B cell (primary cell): ENCODE measurements around the gene CNGA3. TPM values are rescaled to one million over a fixed set of nuclear protein-coding genes. Genes with fewer than 3 reads are reported as not detected.

Source experiments
- ATAC-seq: fragments of 200-7000 bp; cut with Tn5 transposase; one replicate; pipeline ENCODE4 v1.10.0; 2021; ENCODE audit warnings: low read depth, mild to moderate bottlenecking, moderate number of reproducible peaks, moderate library complexity
- CTCF ChIA-PET: fragments of 350-600 bp; sonication (Branson Sonifier 250); formaldehyde crosslinking; loops from one replicate; lab custom pipeline; 2021; ENCODE audit warnings: antibody characterized with exemption, inconsistent platforms; lab: Charles Lee
- POLR2A ChIA-PET: fragments of 350-600 bp; sonication (Branson Sonifier 250); formaldehyde crosslinking; loops from one replicate; lab custom pipeline; 2021; ENCODE audit warnings: antibody characterized with exemption; lab: Charles Lee
- DNase-seq: peaks from one replicate; pipeline ENCODE4 v3.0.0; 2013
- H2AFZ ChIP-seq: 2 replicates; pipeline ENCODE4 v1.6.1; 2012; ENCODE audit warnings: mild to moderate bottlenecking, low read depth, low read length; ENCODE audit not compliant: insufficient read depth, poor library complexity, severe bottlenecking
- H3K27ac ChIP-seq, 2 donors: 1 replicate in 1 of 2; 2 replicates in 1 of 2; pipeline ENCODE4 v1.5.1; 2012 to 2013; ENCODE audit warnings: low read length in 2 of 2, mild to moderate bottlenecking in 2 of 2, moderate library complexity in 1 of 2
- H3K27me3 ChIP-seq, 4 experiments: fragments of 200-600 bp in 1 of 4; sonication (generic) in 1 of 4; replicated peaks in 1 of 4; 1 replicate in 2 of 4; 2 replicates in 2 of 4; pipeline versions ENCODE4 v1.6.1 to v1.7.0; 2013 to 2016; ENCODE audit warnings: low read length in 3 of 4, mild to moderate bottlenecking in 2 of 4, mixed read lengths in 1 of 4, moderate library complexity in 1 of 4; ENCODE audit not compliant: insufficient read depth in 4 of 4, control insufficient read depth in 3 of 4; ENCODE audit errors: control extremely low read depth in 1 of 4
- H3K36me3 ChIP-seq, 2 experiments: replicated peaks in 1 of 2; 1 replicate in 1 of 2; 2 replicates in 1 of 2; pipeline versions ENCODE4 v1.6.1 to v1.7.1; 2013; ENCODE audit warnings: low read length in 1 of 2; ENCODE audit not compliant: insufficient read depth in 2 of 2, control insufficient read depth in 1 of 2; ENCODE audit errors: control extremely low read depth in 1 of 2, extremely low read depth in 1 of 2
- H3K4me1 ChIP-seq, 2 donors: fragments of 200-600 bp in 1 of 2; sonication (generic) in 1 of 2; 1 replicate in 1 of 2; 2 replicates in 1 of 2; pipeline versions ENCODE4 v1.5.1 to v1.6.1; 2013 to 2017; ENCODE audit warnings: low read length in 2 of 2; ENCODE audit not compliant: control insufficient read depth in 2 of 2, insufficient read depth in 2 of 2
- H3K4me2 ChIP-seq: replicated peaks from 2 replicates; pipeline ENCODE3; 2012; ENCODE audit warnings: mild to moderate bottlenecking, low read depth, low read length; ENCODE audit not compliant: poor library complexity, severe bottlenecking
- H3K4me3 ChIP-seq, 5 experiments: fragments of 200-600 bp in 1 of 5; sonication (generic) in 1 of 5; 1 replicate in 3 of 5; 2 replicates in 2 of 5; pipeline versions ENCODE4 v1.5.1 to v1.7.0; 2011 to 2016; ENCODE audit warnings: low read length in 4 of 5, mild to moderate bottlenecking in 4 of 5, low read depth in 2 of 5, control low read depth in 1 of 5, moderate library complexity in 1 of 5; ENCODE audit not compliant: insufficient read depth in 1 of 5; ENCODE audit errors: control extremely low read depth in 1 of 5, extremely low read depth in 1 of 5
- H3K79me2 ChIP-seq: fragments of 200-600 bp; sonication (generic); one replicate; pipeline ENCODE4 v1.6.0; 2016; ENCODE audit warnings: low read length; ENCODE audit not compliant: control insufficient read depth, insufficient read depth
- H3K9ac ChIP-seq: fragments of 200-600 bp; sonication (generic); 2 replicates; pipeline ENCODE4 v1.6.1; 2017; ENCODE audit warnings: mild to moderate bottlenecking, low read length, moderate library complexity
- H3K9me3 ChIP-seq, 3 donors: one replicate each; pipeline versions ENCODE4 v1.6.1 to v1.7.1; 2013; ENCODE audit warnings: low read length in 2 of 3; ENCODE audit not compliant: control insufficient read depth in 2 of 3, insufficient read depth in 1 of 3; ENCODE audit errors: control extremely low read depth in 1 of 3
- H4K20me1 ChIP-seq: 2 replicates; pipeline ENCODE4 v1.6.0; 2012; ENCODE audit warnings: mild to moderate bottlenecking, low read length; ENCODE audit not compliant: insufficient read depth, control insufficient read depth, poor library complexity, severe bottlenecking
- H3K27ac Mint-ChIP-seq: one replicate; pipeline ENCODE4 v1.8.0; 2021; ENCODE audit warnings: mixed read lengths
- H3K27me3 Mint-ChIP-seq: one replicate; pipeline ENCODE4 v1.8.0; 2021; ENCODE audit warnings: mixed read lengths
- H3K4me1 Mint-ChIP-seq: one replicate; pipeline ENCODE4 v1.8.0; 2021; ENCODE audit warnings: mixed read lengths
- H3K4me3 Mint-ChIP-seq: one replicate; pipeline ENCODE4 v1.8.0; 2021; ENCODE audit warnings: mixed read lengths
- H3K9me3 Mint-ChIP-seq: one replicate; pipeline ENCODE4 v1.8.0; 2022; ENCODE audit warnings: mixed read lengths; ENCODE audit not compliant: insufficient read depth
- CTCF ChIP-seq: fragments of 200-600 bp; IDR thresholded peaks from one replicate; pipeline ENCODE4 v1.8.0; 2022; ENCODE audit warnings: antibody characterized with exemption, mild to moderate bottlenecking
- EZH2 ChIP-seq: IDR thresholded peaks from 2 replicates; pipeline ENCODE4 v1.6.1; 2012; ENCODE audit warnings: borderline replicate concordance, low read depth, mild to moderate bottlenecking, moderate library complexity, low read length; ENCODE audit not compliant: insufficient read depth, poor library complexity, severe bottlenecking
- WGBS: methylation state at CpG from one replicate; pipeline ENCODE4 v1.1.5; 2013; ENCODE audit warnings: missing lambda C conversion rate; ENCODE audit not compliant: insufficient coverage; 5-methylcytosine and 5-hydroxymethylcytosine counted together
- intact Hi-C: fragments of 100-400 bp; cut with micrococcal nuclease; formaldehyde crosslinking; loops from one replicate; pipeline ENCODE4 v1.10.0; 2022
- polyA plus RNA-seq: library from polyadenylated mRNA; depleted of rRNA; stranded (reverse); fragments of >200 nt; gene quantifications from 2 replicates; pipeline ENCODE4 v1.2.3, GENCODE V29; 2012
- total RNA-seq, 2 donors: library from RNA; stranded (reverse); fragments of 120-200 nt in 1 of 2; gene quantifications; 1 replicate in 1 of 2; 2 replicates in 1 of 2; pipeline versions ENCODE4 v1.2.3 to v1.2.4, GENCODE V29; 2013 to 2022

CNGA3 gene
- total and polyA plus RNA-seq, 2 donors (not counting 1 experiment from before 2014, with no cell fraction given): not detected

GRCh38 chr2:98329549-98329948 is 16.7 kb upstream of the CNGA3 start:
- H3K79me2 ChIP-seq: no peaks in the 10 kb centered on the region
- intact Hi-C loops: no loop called here
- no peak overlapping the region for H3K4me3 ChIP-seq
- peaks cover 3% of the 10 kb centered on the region for H3K9me3 Mint-ChIP-seq
- H4K20me1 ChIP-seq: no peaks in the 10 kb centered on the region
- H2AFZ ChIP-seq: no peak overlapping the region
- no peak for TF ChIP-seq CTCF
- H3K4me1 ChIP-seq: no peaks in the 10 kb centered on the region
- no peak overlapping the region for H3K27ac ChIP-seq
- no peak overlapping the region for H3K9ac ChIP-seq
- POLR2A ChIA-PET: no interaction called here
- peaks cover 0 to 7% (median 0%) of the 10 kb centered on the region in 3 donors for H3K9me3 ChIP-seq
- H3K4me3 Mint-ChIP-seq: no peak overlapping the region
- peaks cover 0 to 5% (median 0%) of the 10 kb centered on the region in 4 experiments for H3K27me3 ChIP-seq
- H3K36me3 ChIP-seq: no peaks in the 10 kb centered on the region
- no peak overlapping the region for H3K4me2 ChIP-seq
- H3K4me1 Mint-ChIP-seq: no peaks in the 10 kb centered on the region
- DNase-seq: no peak
- ATAC-seq: no peak
- peaks cover 25% of the 10 kb centered on the region for H3K27me3 Mint-ChIP-seq
- WGBS: 80% methylated on average over 1 of the region's 4 CpGs
- CTCF ChIA-PET: no interaction called here
- H3K27ac Mint-ChIP-seq: no peak overlapping the region

- H2AFZ ChIP-seq: no peak overlapping the region
- no peak overlapping the region for H3K27ac ChIP-seq
- Mint-ChIP-seq H3K27ac (no peak overlapping the region), H3K27me3 (peaks cover 32% of the 10 kb centered on the region), H3K9me3 (peaks cover 3% of the 10 kb centered on the region), H3K4me1 (no peaks in the 10 kb centered on the region), H3K4me3 (no peak overlapping the region)
- H3K9ac ChIP-seq: no peak overlapping the region
- 100% methylated on average over 1 of the region's 5 CpGs for WGBS
- ChIA-PET CTCF (no interaction called here), POLR2A (no interaction called here)
- no peaks in the 10 kb centered on the region for H3K4me1 ChIP-seq
- H3K9me3 ChIP-seq: no peaks in the 10 kb centered on the region
- no peaks in the 10 kb centered on the region for H3K79me2 ChIP-seq
- no peak overlapping the region for H3K4me2 ChIP-seq
- no peak for ATAC-seq
- TF ChIP-seq EZH2: no peak
- TF ChIP-seq CTCF: no peak
- H3K36me3 ChIP-seq: no peaks in the 10 kb centered on the region
- DNase-seq: no peak
- intact Hi-C loops: no loop called here
- no peaks in the 10 kb centered on the region for H4K20me1 ChIP-seq
- H3K27me3 ChIP-seq: peaks cover 0 to 7% (median 0%) of the 10 kb centered on the region in 4 experiments
- no peak overlapping the region for H3K4me3 ChIP-seq
These were observed 13.3 kb upstream of the CNGA3 start for GRCh38 chr2:98332989-98333388.
